Astrocyte (in vitro differentiated cells and primary cell): ENCODE measurements around the gene CCDC102A. TPM values are rescaled to one million over a fixed set of nuclear protein-coding genes. Genes with fewer than 3 reads are reported as not detected.

Source experiments
- DNase-seq: peaks from one replicate; pipeline ENCODE4 v3.0.0-alpha.2; 2010; ENCODE audit warnings: low read depth
- FAIRE-seq: peaks from 2 replicates; lab custom pipeline; 2011; peaks lifted over from hg19 to GRCh38; lab: Jason Lieb, UNC
- H2AFZ ChIP-seq: 2 replicates; pipeline ENCODE4 v1.6.0; 2012; ENCODE audit warnings: low read depth, low read length, inconsistent platforms
- H3K27ac ChIP-seq: 2 replicates; pipeline ENCODE4 v1.5.1; 2011; ENCODE audit warnings: low read depth, low read length, inconsistent platforms
- H3K27me3 ChIP-seq: 2 replicates; pipeline ENCODE4 v1.6.0; 2011; ENCODE audit warnings: low read length, inconsistent platforms; ENCODE audit not compliant: insufficient read depth
- H3K36me3 ChIP-seq: 2 replicates; pipeline ENCODE4 v1.5.1; 2011; ENCODE audit warnings: low read length, inconsistent platforms; ENCODE audit not compliant: insufficient read depth
- H3K4me1 ChIP-seq: 2 replicates; pipeline ENCODE4 v1.5.1; 2011; ENCODE audit warnings: low read length, inconsistent platforms; ENCODE audit not compliant: insufficient read depth
- H3K4me2 ChIP-seq: 2 replicates; pipeline ENCODE4 v1.6.0; 2012; ENCODE audit warnings: low read length, inconsistent platforms
- H3K4me3 ChIP-seq: 2 replicates; pipeline ENCODE4 v1.5.1; 2011; ENCODE audit warnings: low read depth, mild to moderate bottlenecking, low read length, inconsistent platforms; ENCODE audit not compliant: insufficient read depth
- H3K79me2 ChIP-seq: 2 replicates; pipeline ENCODE4 v1.6.0; 2012; ENCODE audit warnings: mild to moderate bottlenecking, low read length, inconsistent platforms; ENCODE audit not compliant: insufficient read depth
- H3K9ac ChIP-seq: 2 replicates; pipeline ENCODE4 v1.6.0; 2012; ENCODE audit warnings: mild to moderate bottlenecking, low read length, inconsistent platforms
- H3K9me3 ChIP-seq: 2 replicates; pipeline ENCODE4 v1.5.1; 2012; ENCODE audit warnings: low read depth, mild to moderate bottlenecking, low read length, inconsistent platforms; ENCODE audit not compliant: insufficient read depth
- H4K20me1 ChIP-seq: 2 replicates; pipeline ENCODE4 v1.6.0; 2012; ENCODE audit warnings: low read length, inconsistent platforms; ENCODE audit not compliant: insufficient read depth
- H3K27ac Mint-ChIP-seq: one replicate; pipeline ENCODE4 v1.8.0; 2021; ENCODE audit warnings: mild to moderate bottlenecking, mixed read lengths; ENCODE audit not compliant: unreplicated experiment
- H3K27me3 Mint-ChIP-seq: one replicate; pipeline ENCODE4 v1.8.0; 2021; ENCODE audit warnings: low read depth, mixed read lengths; ENCODE audit not compliant: unreplicated experiment
- H3K36me3 Mint-ChIP-seq: one replicate; pipeline ENCODE4 v1.8.0; 2021; ENCODE audit warnings: low read depth, mixed read lengths; ENCODE audit not compliant: unreplicated experiment
- H3K4me1 Mint-ChIP-seq: one replicate; pipeline ENCODE4 v1.8.0; 2021; ENCODE audit warnings: low read depth, mixed read lengths; ENCODE audit not compliant: unreplicated experiment
- H3K4me3 Mint-ChIP-seq: one replicate; pipeline ENCODE4 v1.8.0; 2021; ENCODE audit warnings: mild to moderate bottlenecking, moderate library complexity, mixed read lengths; ENCODE audit not compliant: unreplicated experiment
- H3K9me3 Mint-ChIP-seq: one replicate; pipeline ENCODE4 v1.8.0; 2021; ENCODE audit warnings: mild to moderate bottlenecking, mixed read lengths; ENCODE audit not compliant: unreplicated experiment
- CTCF ChIP-seq: IDR thresholded peaks from 2 replicates; pipeline ENCODE4 v1.5.1; 2011; ENCODE audit warnings: low read depth, mild to moderate bottlenecking, inconsistent platforms, low read length, moderate library complexity; ENCODE audit not compliant: insufficient read depth
- EZH2 ChIP-seq: IDR thresholded peaks from 2 replicates; pipeline ENCODE4 v1.6.1; 2012; ENCODE audit warnings: mild to moderate bottlenecking, low read length, inconsistent platforms; ENCODE audit not compliant: insufficient read depth
- total RNA-seq: library from RNA; stranded (reverse); gene quantifications from 2 replicates; pipeline ENCODE4 v1.2.1, GENCODE V29; 2021

The CCDC102A gene
- total RNA-seq, 1 donor from 2014 or later: 8.8 TPM

- Mint-ChIP-seq H3K4me1 (peaks cover 2% of the 10 kb centered on the region), H3K9me3 (no peaks in the 10 kb centered on the region), H3K27me3 (peaks cover 14% of the 10 kb centered on the region), H3K36me3 (peaks cover 20% of the 10 kb centered on the region), H3K27ac (no peak overlapping the region), H3K4me3 (no peak overlapping the region)
- H3K9me3 ChIP-seq: no peaks in the 10 kb centered on the region
- peaks cover 5% of the 10 kb centered on the region for H4K20me1 ChIP-seq
- TF ChIP-seq EZH2 (no peak), CTCF (no peak)
- H3K27me3 ChIP-seq: no peaks in the 10 kb centered on the region
- no peaks in the 10 kb centered on the region for H3K4me1 ChIP-seq
- DNase-seq (no peak), FAIRE-seq (no peak)
- no peak overlapping the region for H3K27ac ChIP-seq
- no peaks in the 10 kb centered on the region for H3K79me2 ChIP-seq
- H3K9ac ChIP-seq: no peak overlapping the region
- no peaks in the 10 kb centered on the region for H3K36me3 ChIP-seq
- H3K4me3 ChIP-seq: no peak overlapping the region
- no peak overlapping the region for H2AFZ ChIP-seq
- H3K4me2 ChIP-seq: no peak overlapping the region
Observed at GRCh38 chr16:57518922-57519321, 17.4 kb downstream of the CCDC102A start.

GRCh38 chr16:57518520-57518919, 17.9 kb downstream of the CCDC102A start:
- H3K36me3 ChIP-seq: no peaks in the 10 kb centered on the region
- Mint-ChIP-seq H3K4me3 (no peak overlapping the region), H3K36me3 (peaks cover 20% of the 10 kb centered on the region), H3K27ac (no peak overlapping the region), H3K9me3 (no peaks in the 10 kb centered on the region), H3K27me3 (peaks cover 14% of the 10 kb centered on the region), H3K4me1 (peaks cover 2% of the 10 kb centered on the region)
- H3K9me3 ChIP-seq: no peaks in the 10 kb centered on the region
- H3K27ac ChIP-seq: no peak overlapping the region
- TF ChIP-seq EZH2 (no peak), CTCF (no peak)
- H2AFZ ChIP-seq: no peak overlapping the region
- H3K9ac ChIP-seq: no peak overlapping the region
- H3K79me2 ChIP-seq: no peaks in the 10 kb centered on the region
- H3K27me3 ChIP-seq: no peaks in the 10 kb centered on the region
- H4K20me1 ChIP-seq: peaks cover 5% of the 10 kb centered on the region
- H3K4me2 ChIP-seq: no peak overlapping the region
- no peaks in the 10 kb centered on the region for H3K4me1 ChIP-seq
- FAIRE-seq (no peak), DNase-seq (no peak)
- no peak overlapping the region for H3K4me3 ChIP-seq

- Mint-ChIP-seq H3K27ac (no peak overlapping the region), H3K4me1 (peaks cover 2% of the 10 kb centered on the region), H3K27me3 (peaks cover 12% of the 10 kb centered on the region), H3K4me3 (no peak overlapping the region), H3K36me3 (peaks cover 20% of the 10 kb centered on the region), H3K9me3 (no peaks in the 10 kb centered on the region)
- TF ChIP-seq CTCF (no peak), EZH2 (no peak)
- no peak overlapping the region for H3K9ac ChIP-seq
- no peaks in the 10 kb centered on the region for H3K36me3 ChIP-seq
- no peak overlapping the region for H3K4me2 ChIP-seq
- H3K27ac ChIP-seq: no peak overlapping the region
- no peaks in the 10 kb centered on the region for H3K79me2 ChIP-seq
- DNase-seq: no peak
- H2AFZ ChIP-seq: no peak overlapping the region
- no peaks in the 10 kb centered on the region for H3K4me1 ChIP-seq
- H3K9me3 ChIP-seq: no peaks in the 10 kb centered on the region
- peaks cover 5% of the 10 kb centered on the region for H4K20me1 ChIP-seq
- no peak for FAIRE-seq
- H3K27me3 ChIP-seq: no peaks in the 10 kb centered on the region
- no peak overlapping the region for H3K4me3 ChIP-seq
Observed at GRCh38 chr16:57517397-57518367, 18.7 kb downstream of the CCDC102A start.
